ENCODE measurements around the gene BRF1.
A peak's percentile ranks its signal among the peaks of the same experiment; 100 is the strongest.
"Not testable (repeated sequence)": the region's sequence is repeated elsewhere in the genome, so short reads cannot be mapped to it uniquely, and the experiment has no call there.

Gene BRF1, protein sequence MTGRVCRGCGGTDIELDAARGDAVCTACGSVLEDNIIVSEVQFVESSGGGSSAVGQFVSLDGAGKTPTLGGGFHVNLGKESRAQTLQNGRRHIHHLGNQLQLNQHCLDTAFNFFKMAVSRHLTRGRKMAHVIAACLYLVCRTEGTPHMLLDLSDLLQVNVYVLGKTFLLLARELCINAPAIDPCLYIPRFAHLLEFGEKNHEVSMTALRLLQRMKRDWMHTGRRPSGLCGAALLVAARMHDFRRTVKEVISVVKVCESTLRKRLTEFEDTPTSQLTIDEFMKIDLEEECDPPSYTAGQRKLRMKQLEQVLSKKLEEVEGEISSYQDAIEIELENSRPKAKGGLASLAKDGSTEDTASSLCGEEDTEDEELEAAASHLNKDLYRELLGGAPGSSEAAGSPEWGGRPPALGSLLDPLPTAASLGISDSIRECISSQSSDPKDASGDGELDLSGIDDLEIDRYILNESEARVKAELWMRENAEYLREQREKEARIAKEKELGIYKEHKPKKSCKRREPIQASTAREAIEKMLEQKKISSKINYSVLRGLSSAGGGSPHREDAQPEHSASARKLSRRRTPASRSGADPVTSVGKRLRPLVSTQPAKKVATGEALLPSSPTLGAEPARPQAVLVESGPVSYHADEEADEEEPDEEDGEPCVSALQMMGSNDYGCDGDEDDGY

DNA sequence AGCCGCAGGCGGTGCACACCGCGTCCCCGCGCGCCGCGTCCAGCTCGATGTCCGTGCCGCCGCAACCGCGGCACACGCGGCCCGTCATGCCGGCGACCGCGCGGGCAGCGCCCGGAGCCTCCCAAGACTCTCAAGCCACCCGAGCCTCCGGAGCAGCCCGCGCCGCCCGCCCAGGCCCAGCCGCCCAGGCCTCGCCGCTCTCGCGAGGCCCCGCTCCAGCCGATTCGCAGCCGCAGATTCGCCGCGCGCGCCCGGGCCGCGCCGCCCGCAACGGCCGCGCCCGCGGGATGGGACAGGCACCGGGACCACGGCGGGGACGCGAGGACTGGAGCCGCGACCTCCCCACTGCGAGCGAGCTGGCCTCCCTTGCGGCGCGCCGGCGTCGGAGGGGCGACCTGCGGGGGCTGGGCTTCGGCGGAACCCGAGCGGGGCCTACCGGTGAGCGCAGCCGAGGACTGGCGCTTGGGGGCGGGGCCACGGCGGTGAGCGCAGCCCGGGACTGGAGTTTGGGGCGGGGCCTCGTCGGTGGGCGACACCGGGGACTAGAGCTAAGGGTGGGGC is at the start of gene BRF1:
Gene BRF1, minus strand, starts transcription at position 460 of the 561 bp plus-strand sequence. Its CDS starts 372 bp downstream, at position 88.
- peak; percentile 96 to 97 (median 97) for DNase-seq (ENCODE audit: low read depth in 3 of 3)

DNA sequence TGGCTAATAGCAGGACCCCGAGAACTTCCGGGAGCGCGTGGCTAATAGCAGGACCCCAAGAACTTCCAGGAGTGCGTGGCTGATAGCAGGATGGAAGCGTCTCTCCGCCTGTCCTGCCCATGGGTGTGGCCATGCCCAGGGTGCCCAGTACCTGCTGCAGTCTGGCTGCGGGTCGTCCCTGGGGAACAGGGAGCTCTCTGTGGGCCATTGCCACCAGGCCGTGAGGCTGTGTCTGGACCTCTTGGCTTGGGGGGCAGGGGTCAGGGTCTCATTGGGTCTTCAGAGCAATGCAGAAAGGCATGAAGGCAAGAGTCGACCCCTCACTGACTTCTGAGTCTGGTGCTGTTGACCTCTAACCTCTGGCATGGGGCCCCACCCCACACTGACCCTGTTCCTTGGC is 49.2 kb upstream of the BRF1 start:
- no peak for DNase-seq (ENCODE audit: low read depth in 3 of 3)

DNA sequence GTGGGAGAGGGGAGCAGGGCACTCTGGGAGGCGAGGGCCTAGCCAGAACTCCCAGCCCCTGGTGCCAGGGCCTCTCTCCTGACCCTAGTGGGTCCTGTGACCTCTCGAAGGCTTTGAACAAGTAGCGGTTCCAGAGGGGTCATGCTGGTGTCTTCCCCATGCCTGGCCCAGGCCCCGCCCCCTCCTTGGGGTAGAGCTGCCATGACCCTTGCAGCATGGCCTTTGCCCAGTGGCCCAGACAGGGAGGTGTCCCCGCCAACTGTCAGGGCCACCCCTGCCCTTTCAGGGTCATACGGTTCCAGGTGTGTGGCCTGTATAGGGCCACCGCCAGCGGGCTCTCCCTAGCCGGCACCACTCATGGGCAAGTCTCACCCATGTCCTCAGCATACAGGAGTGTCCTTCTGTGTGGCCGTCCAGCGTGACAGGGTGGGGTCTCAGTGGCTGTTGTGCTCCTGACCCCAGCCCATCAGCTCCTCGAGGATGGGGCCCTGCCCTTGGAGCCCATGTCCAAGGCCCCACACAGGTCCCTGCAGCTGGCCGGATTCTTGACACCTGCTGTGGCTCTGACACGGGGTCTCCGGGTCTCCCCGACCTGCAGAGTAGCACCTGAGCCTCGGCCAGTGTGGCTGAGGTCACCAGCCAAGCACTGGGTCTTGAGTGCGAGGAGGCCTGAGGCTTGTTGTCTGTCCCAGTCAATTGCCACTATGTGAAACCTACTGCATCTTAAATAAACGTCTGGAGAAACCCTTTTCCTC is 48.3 kb upstream of the BRF1 start:
- no peak for DNase-seq (ENCODE audit: low read depth in 3 of 3)

DNA sequence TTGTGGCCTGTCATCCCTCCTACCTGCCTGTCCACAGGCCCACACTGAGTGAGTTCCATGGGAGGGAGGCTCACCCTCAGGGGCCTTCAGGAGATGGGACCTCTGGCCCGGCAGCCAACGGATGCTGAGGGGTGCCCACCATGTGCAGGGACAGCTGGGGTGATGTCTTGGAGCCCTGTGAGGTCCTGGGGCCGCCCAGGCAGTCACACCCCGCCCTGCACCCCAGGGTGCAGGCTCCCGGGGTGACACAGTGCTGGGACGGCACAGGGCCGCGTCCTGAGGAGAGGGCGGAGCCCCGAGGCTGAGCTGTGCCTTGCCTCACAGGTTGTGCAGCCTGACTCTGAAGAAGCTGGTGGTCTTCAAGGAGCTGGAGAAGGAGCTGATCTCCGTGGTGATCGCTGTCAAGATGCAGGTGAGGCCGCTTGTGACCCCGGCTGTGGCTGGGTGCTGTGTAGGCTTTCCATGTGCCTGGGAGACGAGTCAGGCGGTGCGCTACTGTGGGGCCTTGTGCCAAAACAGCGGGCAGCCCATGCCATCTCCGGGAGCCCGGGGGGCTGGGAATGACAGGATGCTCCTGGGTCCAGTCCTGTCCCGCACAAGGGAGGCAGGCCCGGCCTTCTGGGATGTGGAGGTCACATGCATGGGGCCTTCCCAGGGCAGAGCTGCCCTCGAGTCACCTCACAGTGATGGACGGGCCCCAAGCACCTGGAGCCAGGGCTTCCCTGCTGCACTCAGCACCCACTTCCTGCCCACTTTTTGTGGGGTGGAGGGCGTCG is 47.6 kb upstream of the BRF1 start:
- DNase-seq (ENCODE audit: low read depth in 3 of 3) = no peak

DNA sequence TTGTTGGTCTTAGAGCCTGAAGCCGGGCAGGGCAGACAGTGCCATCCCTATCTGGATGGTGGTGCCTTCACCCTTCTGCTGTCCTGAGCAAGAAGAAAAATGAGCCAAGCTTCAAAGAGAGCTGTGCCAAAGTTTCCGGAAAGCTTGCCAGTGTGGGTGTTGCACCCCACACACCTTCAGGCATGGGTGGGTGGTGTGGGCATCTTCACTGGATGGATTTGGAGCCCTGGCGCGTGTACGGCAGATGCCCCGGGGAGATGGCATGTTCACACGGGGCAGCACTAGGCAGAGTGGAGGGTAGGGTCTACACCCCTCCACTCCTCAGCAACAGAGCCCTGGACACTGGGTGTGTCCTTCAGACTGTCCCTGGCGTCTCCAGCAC is 46.8 kb upstream of the BRF1 start:
- no peak for DNase-seq (ENCODE audit: low read depth in 3 of 3)

DNA sequence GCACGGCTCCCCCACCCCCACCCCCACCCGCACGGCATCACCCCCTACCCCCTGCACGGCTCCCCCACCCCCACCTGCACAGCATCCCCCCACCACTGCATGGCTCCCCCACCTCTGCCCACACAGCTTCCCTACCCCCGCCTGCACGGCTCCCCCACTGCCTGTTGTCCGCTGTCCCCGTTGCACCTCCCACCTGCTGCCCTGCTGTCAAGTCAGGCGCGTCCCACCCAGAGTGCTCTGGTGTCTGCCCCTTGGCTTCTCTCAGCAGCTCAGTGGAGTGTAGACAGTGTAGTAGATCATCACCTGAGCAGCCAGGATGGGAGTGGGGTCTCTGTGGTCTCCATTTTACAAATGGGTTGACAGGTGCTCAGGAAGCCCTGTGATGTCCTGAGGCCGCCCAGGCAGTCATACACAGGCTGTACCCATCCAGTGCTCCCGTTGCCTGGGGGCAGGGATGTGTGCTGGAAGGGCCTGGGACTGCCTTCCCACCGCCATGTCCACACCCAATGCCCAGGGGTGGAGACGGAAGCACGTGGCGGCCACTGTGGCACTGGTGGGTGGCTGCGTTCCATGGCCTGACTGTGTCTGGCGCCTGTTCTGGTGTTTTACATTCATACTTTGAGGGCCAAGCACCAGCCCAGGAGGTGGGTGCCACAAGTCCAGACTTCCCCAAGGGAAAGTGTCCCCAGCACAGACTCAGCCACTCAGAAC is 46.2 kb upstream of the BRF1 start:
- DNase-seq (ENCODE audit: low read depth in 3 of 3) = no peak

DNA sequence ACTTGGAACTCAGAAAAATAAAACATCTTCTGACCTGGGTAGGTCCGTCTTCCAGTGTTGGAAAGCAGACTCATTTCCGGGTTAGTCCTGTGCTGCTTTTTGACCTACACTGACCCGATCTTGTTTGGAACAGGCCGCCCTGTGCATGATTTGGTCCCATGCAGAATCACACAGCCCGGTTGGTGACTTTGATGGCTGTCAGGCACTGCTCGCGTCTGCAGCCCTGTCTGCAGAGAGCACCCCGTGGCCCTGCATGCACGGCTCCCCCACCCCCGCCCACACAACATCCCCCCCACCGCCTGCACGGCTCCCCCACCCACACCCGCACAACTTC is 45.4 kb upstream of the BRF1 start:
- no peak for DNase-seq (ENCODE audit: low read depth in 3 of 3)

DNA sequence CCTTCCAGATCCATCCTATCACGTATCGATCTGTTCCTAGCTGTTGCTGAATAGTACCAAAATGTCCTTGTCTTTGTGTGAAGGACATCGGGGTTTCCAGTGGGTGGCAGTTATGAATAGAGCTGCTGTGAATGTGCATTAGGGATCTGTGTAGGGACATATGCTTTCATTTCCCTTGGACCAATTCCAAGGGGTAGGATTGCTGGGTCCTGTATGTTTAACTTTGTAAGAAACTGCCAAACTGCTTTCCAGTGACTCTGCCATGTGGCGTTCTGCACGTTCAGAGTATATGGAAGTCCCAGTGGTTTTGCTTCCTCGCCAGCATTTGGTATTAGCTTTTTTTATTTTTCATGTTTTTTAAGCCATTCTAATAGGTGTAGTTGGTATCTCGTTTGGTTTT is 42.4 kb upstream of the BRF1 start:
- no peak for DNase-seq (ENCODE audit: low read depth in 3 of 3)

DNA sequence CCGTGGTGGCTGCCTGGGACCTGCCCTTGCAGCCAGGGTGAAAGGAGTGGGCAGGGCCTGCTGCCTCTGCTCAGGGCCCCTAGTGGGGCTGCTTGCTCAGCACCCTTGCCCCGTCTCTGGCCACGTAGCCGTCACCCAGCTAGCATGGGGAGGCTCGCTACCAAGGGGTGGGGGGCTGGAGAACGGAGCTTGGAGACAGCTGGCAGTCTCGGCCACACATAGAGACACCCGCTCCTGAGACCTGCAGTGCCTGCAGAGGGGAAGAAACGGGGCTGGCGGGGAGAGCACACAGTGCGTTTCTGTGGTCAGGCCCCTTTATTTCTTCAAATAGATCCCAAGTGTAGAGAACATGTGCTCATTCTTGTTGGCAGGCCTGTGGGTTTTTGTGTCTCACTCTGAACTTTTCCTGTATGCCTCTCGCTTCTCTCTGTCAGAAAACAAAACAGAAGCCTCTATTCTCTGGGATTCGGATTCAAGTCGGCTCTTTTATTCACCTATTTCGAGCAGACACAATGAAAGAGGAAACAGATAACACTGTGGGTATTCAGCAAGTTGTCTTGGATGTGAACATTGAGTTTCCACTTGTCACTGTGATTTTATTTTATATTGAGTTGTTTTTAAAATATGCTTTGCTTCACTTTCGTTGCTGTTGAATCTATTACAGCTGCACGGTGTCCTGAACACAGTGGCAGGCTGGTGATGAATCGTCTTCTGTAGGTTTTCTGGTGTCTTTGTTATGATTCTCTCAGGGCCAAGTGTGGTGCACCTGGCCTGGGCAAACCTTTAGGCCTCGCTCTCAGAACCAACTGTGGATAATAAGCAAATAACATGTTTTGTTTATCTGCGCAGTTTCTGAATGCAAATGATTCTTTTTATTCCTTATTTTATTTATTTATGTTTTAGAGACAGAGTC is 40.3 kb upstream of the BRF1 start:
- DNase-seq (ENCODE audit: low read depth in 3 of 3) = no peak

DNA sequence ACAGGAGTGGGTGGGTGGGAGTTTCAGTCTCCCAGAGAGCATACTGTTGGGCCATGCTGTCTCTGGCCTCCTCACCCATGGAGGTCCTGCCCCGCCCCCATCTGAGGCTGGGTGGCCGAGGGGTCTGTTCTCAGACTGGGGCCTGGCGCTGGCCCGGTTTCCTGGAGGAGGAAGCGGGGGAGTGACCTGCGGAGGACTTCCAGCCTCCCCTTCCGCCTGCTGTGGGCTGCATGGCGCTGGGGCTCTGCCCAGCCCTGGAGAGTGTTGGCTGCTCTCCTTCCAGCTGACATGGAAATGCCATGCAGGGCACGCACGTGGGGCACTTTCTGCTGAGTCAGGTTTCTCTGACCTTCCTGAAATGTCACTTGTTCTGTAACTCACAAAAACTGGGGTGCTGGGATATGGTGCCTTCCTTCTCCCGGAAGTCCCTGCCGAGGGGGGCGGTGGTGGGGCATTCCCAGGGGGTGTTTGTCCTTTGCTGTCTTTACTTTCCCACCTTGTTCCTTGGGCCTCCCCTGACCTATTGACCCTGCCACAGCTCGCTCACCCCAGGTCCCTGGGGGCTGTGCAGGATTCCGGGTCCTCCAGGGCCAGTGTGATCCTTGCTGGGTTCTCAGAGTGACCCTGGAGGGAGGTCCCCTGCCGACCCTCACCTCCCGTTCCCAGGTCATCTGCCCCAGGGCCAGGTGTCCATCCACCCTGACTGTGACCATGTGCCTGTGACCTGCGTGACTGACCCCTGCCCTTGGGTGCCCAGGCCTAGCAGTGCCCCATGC is 37.4 kb upstream of the BRF1 start:
- no peak for DNase-seq (ENCODE audit: low read depth in 3 of 3)

DNA sequence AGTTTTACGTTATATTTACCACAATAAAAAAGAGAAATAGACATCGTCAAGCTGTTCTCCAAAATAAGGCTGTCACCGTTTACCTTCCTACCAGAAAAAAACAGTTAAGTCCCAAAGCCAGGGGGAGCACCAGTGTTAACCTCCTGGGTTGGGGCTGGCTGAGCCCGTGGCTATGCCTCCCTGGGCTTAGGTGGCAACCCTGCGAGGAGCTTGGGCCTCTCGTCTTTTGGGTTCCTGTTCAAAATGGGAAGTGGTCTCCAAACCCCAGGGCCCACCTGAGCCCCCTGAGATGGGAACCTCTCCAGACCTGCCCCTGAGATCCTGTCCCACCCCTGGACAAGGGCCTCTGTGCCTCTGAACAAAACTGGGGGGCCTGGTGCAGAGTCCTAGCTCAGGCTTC is 36.6 kb upstream of the BRF1 start:
- no peak for DNase-seq (ENCODE audit: low read depth in 3 of 3)

DNA sequence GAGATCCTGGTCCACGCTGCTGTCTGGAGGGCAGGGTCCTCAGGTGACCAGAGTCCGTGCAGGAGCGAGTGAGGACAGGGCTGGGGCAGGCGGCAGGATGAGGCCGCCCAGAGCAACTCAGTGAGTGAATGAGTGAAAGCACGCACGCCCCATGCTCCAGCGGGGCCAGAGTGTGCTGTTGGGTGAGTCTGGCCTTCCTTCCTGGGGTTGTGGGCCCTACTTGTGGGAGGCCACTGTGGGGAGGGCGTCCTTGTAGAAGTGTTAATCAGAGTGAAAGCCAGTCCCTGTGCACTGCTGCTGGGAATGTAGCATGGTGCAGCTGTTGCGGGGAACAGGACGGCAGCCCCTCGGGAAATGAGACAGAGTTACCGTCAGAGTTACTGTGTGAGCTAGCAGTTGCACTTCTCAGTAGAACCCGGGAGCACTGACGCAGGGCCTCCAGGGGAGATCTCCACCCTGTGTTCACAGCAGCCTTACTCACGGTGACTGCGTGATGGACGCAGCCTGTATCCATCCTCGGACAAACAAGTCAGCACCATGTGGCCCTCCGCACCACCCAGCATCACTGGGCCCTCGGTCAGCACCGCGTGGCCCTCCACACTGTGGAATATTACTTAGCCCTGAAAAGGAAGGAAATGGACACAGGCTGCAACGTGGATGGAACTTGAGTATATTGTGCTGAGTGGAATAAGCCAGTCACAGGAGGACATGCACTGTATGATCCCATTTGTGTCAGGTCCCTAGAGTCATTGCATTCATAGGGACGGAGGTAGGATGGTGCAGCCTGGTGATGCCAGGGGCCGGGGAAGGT is 35.9 kb upstream of the BRF1 start:
- DNase-seq (ENCODE audit: low read depth in 3 of 3) = no peak

DNA sequence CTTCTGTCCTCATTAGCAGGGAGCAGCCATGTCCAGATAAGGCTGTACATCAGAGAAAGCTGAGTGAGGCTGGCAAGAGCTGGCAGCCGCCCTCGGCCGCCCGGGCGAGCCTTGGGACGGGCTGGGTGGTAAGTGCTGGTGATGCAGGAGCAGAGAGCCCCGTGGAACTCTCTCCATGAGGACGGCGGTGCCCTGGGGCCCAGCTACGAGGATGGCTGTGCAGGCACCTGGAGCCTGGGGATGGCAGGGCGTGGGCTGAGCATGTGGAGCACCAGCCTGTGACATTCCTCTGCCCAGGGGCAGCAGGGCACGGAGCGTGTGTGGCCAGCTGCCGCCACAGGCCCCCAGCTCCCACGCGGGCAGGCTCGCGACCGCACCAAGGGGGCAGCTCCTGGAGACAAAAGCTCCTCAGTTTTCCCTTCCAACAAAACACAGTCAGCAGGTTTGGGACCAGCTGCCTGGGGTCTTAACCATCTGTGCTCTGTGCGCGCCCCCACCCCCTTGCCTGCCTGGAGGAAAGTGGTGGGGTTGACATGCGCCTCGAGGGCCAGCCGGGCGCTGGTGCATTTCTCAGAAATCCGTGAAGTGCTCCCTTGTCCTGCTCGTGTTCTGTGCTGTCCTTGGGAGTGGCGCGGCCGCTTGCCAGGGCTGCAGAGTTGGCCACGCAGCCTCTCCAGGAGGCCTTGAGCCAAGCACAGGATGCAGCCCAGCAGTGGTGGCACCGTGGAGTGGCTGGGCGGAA is 35.1 kb upstream of the BRF1 start:
- DNase-seq (ENCODE audit: low read depth in 3 of 3) = no peak

DNA sequence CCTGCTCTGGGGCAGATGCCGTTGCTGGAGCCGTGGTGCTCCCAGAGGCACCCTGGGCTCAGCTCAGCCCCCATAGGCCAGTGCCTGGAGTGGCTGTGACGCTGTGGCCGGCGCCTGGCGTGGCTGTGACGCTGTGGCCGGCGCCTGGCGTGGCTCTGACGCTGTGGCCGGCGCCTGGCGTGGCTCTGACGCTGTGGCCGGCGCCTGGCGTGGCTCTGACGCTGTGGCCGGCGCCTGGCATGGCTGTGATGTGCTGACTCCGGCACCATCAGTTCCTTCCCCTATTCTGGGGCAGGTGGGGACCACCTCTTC is 34.4 kb upstream of the BRF1 start:
- DNase-seq (ENCODE audit: low read depth in 3 of 3) = not testable (repeated sequence)

DNA sequence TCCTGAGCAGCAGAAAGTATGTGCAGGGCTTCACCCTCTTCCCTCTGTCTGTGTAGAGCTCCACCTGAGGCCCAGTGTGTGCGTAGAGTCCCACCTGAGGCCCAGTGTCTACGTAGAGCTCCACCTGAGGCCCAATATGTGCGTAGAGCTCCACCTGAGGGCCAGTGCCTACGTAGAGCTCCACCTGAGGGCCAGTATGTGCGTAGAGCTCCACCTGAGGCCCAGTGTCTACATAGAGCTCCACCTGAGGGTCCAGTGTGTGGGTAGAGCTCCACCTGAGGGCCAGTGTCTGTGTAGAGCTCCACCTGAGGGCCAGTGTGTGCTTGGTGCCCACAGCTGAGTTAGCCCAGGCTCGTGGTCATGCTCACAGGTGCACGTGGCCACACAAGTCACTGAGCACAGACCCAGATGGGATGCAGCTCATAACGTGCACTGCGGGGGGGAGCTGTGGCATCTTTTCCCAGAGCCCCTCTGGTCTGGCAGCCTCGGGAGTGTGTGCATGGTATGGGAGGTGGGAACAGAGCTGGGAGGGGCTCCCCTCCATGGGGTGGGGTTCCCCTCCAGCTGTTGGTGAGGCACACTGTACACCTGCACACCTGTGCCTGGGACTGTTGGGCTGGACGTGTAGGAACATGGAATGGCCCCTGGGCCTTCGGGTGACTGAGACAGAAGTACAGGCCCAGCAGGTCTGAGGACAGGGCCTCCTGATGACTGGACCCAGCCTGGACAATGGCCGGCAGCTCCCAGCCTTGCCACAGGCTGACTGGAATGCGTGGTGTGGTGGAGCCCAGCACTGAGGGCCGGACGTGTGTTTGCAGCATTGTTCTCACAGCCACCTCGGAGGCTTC is 33.8 kb upstream of the BRF1 start:
- no peak for DNase-seq (ENCODE audit: low read depth in 3 of 3)

DNA sequence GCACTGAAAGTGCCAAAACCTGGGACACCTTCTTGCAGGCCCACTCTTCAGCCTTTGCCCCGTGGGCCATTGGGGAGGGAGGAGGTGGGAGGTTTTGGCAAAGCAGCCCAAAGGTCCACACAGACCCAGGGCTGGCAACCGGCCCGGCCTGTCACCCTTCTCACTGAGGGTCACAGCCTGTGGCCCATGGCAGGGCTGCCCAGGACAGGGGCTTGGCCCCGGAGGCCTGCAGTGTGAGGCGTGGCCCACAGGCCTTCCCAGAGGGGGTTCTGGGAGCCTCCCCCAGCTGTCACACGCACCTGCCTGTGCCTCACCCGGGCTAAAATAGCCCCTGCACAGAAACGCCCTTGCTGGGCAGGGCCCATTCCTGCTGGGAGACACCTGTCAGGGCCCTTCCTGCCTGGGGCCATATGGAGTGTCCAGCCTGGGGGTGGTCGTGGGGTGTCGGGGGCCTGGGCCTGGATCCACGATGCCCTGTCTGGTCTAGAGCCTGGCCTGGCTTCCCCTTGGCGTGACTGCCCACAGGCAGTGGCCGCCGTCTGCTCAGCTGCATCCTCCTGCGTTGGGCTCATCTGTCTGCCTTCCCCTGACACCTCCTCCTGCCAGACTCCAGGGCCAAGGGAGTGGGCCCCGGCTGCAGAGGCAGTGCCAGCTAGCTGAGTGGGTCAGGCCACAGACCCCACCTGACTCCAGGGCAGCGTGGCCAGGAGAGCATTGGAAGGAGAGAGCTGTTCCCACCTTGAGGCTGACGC is 33.0 kb upstream of the BRF1 start:
- no peak for DNase-seq (ENCODE audit: low read depth in 3 of 3)

All from stimulated activated CD4-positive, alpha-beta T cell treated with anti-CD3 and anti-CD28 coated beads, TNF-alpha, amount 100 ng/mL, for 4 hours (primary cell).